RWPE1 (cell line): Measurements from ENCODE around the gene ETF1.
A peak's percentile ranks its signal among the peaks of the same experiment; 100 is the strongest.

ENCODE experiments used
- CTCF ChIA-PET: fragments of 350-600 bp; sonication (Branson Sonifier 250); formaldehyde crosslinking; extraction: SDS; loops from one replicate; lab custom pipeline; 2021; lab: Yijun Ruan, JAX
- POLR2A ChIA-PET: fragments of 400-600 bp; formaldehyde crosslinking; extraction: SDS; loops from one replicate; lab custom pipeline; 2020; ENCODE audit warnings: antibody characterized with exemption; ENCODE audit not compliant: low non-redundant PET; lab: Yijun Ruan, JAX
- DNase-seq: peaks from one replicate; pipeline ENCODE4 v3.0.0; 2012; ENCODE audit warnings: low spot score
- H3K27ac ChIP-seq: fragments of 450-650 bp; 2 replicates; pipeline ENCODE4 v1.5.1; 2017
- TF ChIP-seq, protein P1 (sequence below): fragments of 450-650 bp; conservative IDR thresholded peaks from 2 replicates; pipeline ENCODE4 v1.5.1; 2017; ENCODE audit warnings: low read depth, mild to moderate bottlenecking

ETF1 gene

GRCh38 chr5:138502521-138502920, 40.5 kb downstream of the ETF1 start:
- CTCF ChIA-PET: interaction anchor here (0.6 to 3.6 kb wide), 11 partner anchors 10 to 1263 kb away, joined by 3 to 58 read pairs (median 3); partner anchors contain the start of genes EGR1 and REEP2

GRCh38 chr5:138502121-138502520, 40.9 kb downstream of the ETF1 start:
- no peak for DNase-seq
- TF ChIP-seq, protein P1, sequence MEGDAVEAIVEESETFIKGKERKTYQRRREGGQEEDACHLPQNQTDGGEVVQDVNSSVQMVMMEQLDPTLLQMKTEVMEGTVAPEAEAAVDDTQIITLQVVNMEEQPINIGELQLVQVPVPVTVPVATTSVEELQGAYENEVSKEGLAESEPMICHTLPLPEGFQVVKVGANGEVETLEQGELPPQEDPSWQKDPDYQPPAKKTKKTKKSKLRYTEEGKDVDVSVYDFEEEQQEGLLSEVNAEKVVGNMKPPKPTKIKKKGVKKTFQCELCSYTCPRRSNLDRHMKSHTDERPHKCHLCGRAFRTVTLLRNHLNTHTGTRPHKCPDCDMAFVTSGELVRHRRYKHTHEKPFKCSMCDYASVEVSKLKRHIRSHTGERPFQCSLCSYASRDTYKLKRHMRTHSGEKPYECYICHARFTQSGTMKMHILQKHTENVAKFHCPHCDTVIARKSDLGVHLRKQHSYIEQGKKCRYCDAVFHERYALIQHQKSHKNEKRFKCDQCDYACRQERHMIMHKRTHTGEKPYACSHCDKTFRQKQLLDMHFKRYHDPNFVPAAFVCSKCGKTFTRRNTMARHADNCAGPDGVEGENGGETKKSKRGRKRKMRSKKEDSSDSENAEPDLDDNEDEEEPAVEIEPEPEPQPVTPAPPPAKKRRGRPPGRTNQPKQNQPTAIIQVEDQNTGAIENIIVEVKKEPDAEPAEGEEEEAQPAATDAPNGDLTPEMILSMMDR: no peak
- H3K27ac ChIP-seq: peak overlapping the region; percentile 59
- CTCF ChIA-PET: interaction anchor here (0.6 to 3.6 kb wide), 5 partner anchors 37 to 1263 kb away, joined by 3 to 58 read pairs (median 3); partner anchors contain the start of gene EGR1
- POLR2A ChIA-PET: interaction anchor here (0.7 to 1.3 kb wide), 5 partner anchors 8 to 54 kb away, joined by 3 to 7 read pairs (median 4); partner anchors contain the start of gene EGR1

More at GRCh38 chr5:138502521-138502920, 40.5 kb downstream of the ETF1 start:
- DNase-seq: no peak
- TF ChIP-seq, protein P1: no peak
- POLR2A ChIA-PET: interaction anchor here (0.7 to 2.7 kb wide), 5 partner anchors 10 to 54 kb away, joined by 3 to 24 read pairs (median 6); partner anchors contain the start of gene EGR1
- H3K27ac ChIP-seq: peak overlapping the region; percentile 59

DNA sequence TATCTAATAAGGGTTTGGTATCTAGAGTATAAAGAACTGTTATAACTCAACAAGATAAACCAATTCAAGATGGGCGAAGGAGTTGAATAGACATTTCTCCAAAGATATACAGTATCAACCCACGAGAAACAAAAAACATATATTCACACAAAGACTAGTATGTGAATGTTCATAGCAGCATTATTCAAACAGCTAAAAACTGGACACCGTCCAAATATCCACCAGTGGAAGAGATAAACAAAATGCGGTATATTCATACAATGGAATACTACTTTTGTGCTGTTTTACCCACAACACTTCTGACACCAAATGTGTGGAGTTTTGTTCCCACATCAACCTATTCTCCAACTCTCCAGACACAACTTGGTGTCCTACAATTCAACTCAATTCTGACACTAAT, 44.7 kb downstream of the ETF1 start:
- no peak for DNase-seq
- ChIA-PET POLR2A (interaction anchor here (1.4 kb wide), 1 partner anchor 33 kb away, joined by 8 read pairs; the partner anchor contains the start of gene EGR1), CTCF (interaction anchor here (0.7 kb wide), 1 partner anchor 50 kb away, joined by 4 read pairs; no protein-coding TSS in a partner anchor)
- no peak overlapping the region for H3K27ac ChIP-seq
- TF ChIP-seq, protein P1: no peak

GRCh38 chr5:138495351-138495750, 47.7 kb downstream of the ETF1 start:
- DNase-seq: no peak
- ChIA-PET POLR2A (no interaction called here), CTCF (interaction anchor here (0.7 kb wide), 1 partner anchor 125 kb away, joined by 3 read pairs; no protein-coding TSS in a partner anchor)
- H3K27ac ChIP-seq: no peak overlapping the region
- TF ChIP-seq, protein P1: no peak

DNA sequence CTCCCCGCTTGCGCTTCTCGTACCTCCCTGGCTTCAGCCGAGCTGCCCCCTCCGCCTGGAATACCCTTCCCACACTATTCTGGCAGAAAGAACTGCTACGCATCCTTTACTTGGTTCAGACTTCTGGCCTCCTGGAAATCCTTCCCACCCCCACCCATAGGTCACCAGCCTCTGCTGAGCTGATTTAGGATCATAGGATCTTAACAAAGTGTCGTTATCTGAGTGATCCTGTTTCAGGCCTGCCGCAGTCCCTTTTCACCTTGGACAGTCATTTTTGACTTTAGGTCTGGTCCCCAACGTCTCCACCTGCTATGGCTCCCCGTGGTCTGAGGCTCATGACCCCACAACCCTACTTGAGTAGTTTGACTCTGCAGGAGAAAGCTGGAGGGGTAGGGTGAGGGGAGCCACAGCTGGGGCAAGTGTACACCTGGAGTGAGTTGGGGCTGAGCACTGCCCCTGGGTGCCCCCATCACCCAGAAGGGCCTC, 50.4 kb downstream of the ETF1 start:
- H3K27ac ChIP-seq: peak overlapping the region; percentile 82
- no peak for DNase-seq
- ChIA-PET CTCF (interaction anchor here (0.6 to 1.8 kb wide), 4 partner anchors 11 to 1476 kb away, joined by 3 to 16 read pairs (median 4); partner anchors contain the start of gene EGR1), POLR2A (interaction anchor here (0.6 to 1.9 kb wide), 6 partner anchors 10 to 30 kb away, joined by 3 to 22 read pairs (median 4); partner anchors contain the start of gene EGR1)
- TF ChIP-seq, protein P1: no peak

DNA sequence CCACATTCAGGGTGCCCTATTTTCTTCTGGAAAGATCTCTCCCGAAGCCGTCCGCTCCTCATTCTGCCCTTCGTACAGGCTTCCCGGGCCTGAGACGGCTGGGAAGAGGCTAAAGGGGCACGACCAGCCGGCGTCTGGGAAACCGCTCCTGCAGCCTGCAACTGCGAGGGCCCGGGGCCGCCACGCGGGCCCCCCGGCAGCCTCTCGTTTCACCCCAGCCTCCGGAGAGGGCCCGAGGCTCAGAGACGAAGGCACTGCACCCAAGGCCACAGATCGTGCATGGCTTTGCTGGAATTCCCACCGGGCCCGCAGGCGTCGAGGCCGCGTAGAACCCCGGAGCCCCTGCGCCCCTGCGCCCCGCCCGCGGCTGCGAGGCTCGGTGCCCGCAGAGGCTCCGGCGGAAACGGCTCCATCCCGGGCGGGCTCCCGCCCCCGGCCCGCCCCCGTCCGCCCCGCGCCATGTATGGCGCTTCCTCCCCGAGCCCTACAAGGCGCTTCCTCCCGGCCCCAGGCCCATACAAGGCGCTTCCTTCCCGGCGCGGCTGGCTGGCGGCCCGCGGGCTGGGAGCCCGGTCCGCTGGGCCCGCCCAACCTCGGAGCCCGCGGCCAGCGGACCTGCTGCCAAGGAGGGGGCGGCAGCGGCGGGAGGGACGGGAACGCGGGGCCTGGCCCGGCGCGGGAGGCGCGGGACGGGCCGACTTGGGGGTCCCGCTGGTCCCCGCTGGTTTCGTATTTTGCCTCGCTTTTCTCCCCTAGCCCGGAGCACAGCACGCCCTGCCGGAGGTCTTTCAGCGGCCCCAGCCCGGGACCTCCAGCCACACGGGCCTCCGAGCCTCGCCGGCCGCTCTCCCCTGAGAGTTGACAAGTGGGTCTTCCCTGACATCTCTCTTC, 51.1 kb downstream of the ETF1 start:
- ChIA-PET POLR2A (interaction anchor here (1.2 kb wide), 1 partner anchor 11 kb away, joined by 4 read pairs; no protein-coding TSS in a partner anchor), CTCF (interaction anchor here (1.6 to 1.8 kb wide), 2 partner anchors 12 to 27 kb away, joined by 5 to 16 read pairs; partner anchors contain the start of gene EGR1)
- peak overlapping the region; percentile 82 for H3K27ac ChIP-seq
- TF ChIP-seq, protein P1: no peak
- DNase-seq: peak; percentile 94
